Measurements from ENCODE around the gene TMEM45A. TPM values are rescaled to one million over a fixed set of nuclear protein-coding genes. Genes with fewer than 3 reads are reported as not detected.

TMEM45A gene
- total RNA-seq, 1 donor from 2014 or later: 15.9 TPM

DNA sequence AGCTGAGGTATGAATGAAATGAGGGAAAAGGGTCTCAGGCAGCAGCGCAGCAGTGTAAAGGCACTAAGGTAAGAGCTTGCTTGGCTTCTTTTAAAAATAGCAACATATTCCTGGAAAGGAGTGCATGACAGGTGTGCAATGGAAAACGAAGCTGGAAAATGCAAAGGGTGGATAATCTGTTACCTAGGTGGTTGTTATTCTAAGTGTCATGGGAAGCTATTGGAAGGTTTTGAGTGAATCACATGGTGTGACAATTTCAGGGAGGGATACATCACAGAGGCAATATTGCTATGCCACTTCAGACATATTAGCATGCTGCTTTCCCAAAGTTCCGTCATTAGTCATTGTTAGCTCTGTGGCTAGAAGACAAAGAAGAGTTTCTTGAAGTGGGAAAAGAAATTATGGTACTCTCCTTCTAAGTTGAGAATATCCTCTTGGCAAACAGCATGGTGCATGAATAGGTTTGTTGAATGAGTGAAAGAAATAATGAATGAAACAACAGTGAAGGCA lies 28.7 kb upstream of the TMEM45A start:
- ATAC-seq: no peak
- Histone ChIP-seq H3K27me3 (no peaks in the 10 kb centered on the region), H3K36me3 (no peaks in the 10 kb centered on the region), H3K27ac (no peak overlapping the region), H3K4me3 (no peak overlapping the region), H3K9me3 (no peaks in the 10 kb centered on the region), H3K4me1 (no peaks in the 10 kb centered on the region)
- no peak for DNase-seq
- intact Hi-C loops (cut with DNase I): no loop called here
- TF ChIP-seq, protein P1, sequence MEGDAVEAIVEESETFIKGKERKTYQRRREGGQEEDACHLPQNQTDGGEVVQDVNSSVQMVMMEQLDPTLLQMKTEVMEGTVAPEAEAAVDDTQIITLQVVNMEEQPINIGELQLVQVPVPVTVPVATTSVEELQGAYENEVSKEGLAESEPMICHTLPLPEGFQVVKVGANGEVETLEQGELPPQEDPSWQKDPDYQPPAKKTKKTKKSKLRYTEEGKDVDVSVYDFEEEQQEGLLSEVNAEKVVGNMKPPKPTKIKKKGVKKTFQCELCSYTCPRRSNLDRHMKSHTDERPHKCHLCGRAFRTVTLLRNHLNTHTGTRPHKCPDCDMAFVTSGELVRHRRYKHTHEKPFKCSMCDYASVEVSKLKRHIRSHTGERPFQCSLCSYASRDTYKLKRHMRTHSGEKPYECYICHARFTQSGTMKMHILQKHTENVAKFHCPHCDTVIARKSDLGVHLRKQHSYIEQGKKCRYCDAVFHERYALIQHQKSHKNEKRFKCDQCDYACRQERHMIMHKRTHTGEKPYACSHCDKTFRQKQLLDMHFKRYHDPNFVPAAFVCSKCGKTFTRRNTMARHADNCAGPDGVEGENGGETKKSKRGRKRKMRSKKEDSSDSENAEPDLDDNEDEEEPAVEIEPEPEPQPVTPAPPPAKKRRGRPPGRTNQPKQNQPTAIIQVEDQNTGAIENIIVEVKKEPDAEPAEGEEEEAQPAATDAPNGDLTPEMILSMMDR (IDR thresholded peaks at IDR 0.05): no peak

DNA sequence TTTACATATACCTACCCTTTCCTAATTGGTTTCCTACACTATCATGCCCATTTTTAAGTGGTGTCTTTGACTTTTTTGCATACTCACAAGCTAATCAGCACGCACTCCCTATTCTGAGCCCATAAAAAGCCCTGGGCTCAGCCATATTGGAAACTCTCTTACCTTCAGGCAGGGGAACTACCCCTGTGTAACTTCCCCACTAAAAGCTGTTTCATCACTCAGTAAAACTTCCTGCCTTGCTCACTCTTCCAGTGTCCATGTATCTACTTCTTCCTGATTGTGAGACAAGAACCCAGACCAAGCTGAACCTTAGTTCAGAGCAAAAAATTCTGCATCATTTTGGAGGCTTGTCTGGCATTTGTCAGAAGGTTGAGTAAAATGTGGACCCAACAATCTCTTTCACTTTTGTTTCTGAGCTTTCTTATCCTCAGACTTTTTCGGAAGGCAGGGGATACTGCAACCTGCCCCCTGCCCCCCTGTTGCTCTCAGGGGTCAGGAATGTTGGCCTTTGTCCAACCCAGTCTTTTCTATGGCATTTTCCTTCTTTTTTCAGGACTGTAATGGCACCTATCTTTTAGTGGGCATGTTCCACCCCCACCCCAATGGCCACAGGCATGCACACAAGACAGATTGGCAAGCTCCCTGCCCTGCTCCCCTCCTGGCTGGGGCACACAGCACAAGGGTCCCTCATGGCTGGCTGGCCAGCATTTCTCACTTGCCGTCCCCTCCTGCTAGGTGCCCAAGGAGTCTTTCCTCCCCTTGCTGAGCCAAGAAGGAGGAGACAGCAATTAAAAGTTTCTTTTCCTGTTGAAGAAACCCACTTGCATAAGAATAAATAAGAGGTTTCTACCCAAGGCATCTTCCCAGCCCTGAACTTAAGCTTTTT lies 26.3 kb upstream of the TMEM45A start:
- DNase-seq (no peak), ATAC-seq (peak; percentile 38)
- Histone ChIP-seq H3K36me3 (no peaks in the 10 kb centered on the region), H3K4me3 (no peak overlapping the region), H3K9me3 (no peaks in the 10 kb centered on the region), H3K27ac (no peak overlapping the region), H3K27me3 (no peaks in the 10 kb centered on the region), H3K4me1 (no peaks in the 10 kb centered on the region)
- TF ChIP-seq, protein P1 (IDR thresholded peaks at IDR 0.05): no peak
- intact Hi-C loops (cut with DNase I): loop anchor here (5.0 kb wide), 1 partner anchor 121 kb away; no protein-coding TSS in a partner anchor

DNA sequence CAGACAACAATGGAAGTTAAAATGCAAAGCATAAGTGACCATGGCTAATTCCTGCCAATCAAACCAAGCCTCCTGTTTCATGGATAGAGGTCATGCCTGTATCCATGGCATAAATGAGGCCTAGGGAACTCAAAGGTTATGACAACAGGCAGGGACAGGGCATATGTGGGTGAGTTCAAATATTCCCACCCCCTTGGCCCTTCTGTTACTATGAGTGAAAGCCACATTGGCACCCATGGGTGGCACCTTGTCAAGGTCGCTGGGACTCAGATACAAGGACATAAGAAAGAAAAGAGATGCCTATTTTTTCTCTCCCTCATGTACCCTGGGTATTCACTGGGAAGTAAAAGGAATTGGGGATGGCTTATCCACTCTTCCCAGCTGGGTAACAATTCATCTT lies 25.3 kb upstream of the TMEM45A start:
- Histone ChIP-seq H3K4me1 (no peaks in the 10 kb centered on the region), H3K9me3 (no peaks in the 10 kb centered on the region), H3K27ac (no peak overlapping the region), H3K36me3 (no peaks in the 10 kb centered on the region), H3K4me3 (no peak overlapping the region), H3K27me3 (no peaks in the 10 kb centered on the region)
- no peak for ATAC-seq
- DNase-seq: no peak
- TF ChIP-seq, protein P1 (IDR thresholded peaks at IDR 0.05): no peak
- intact Hi-C loops (cut with DNase I): loop anchor here (5.0 kb wide), 1 partner anchor 120 kb away; no protein-coding TSS in a partner anchor

DNA sequence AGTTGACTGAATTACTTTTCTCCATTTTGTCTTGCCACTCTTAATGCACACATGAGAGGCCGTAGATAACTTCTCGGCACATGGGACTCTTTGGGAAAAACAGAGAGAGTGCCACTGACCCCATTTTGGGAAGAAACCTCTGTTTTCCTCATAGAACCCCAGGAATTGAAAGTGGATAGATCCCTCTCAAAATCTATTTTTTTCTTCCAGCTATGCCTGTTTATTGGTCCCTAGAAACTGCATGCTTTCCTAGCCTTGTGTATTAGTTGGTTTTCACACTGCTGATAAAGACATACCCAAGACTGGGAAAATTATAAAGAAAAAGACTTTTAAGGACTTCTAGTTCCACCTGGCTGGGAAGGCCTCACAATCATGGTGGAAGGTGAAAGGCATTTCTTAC lies 23.7 kb upstream of the TMEM45A start:
- DNase-seq (no peak), ATAC-seq (no peak)
- Histone ChIP-seq H3K4me3 (no peak overlapping the region), H3K27me3 (no peaks in the 10 kb centered on the region), H3K27ac (no peak overlapping the region), H3K36me3 (no peaks in the 10 kb centered on the region), H3K4me1 (no peaks in the 10 kb centered on the region), H3K9me3 (no peaks in the 10 kb centered on the region)
- TF ChIP-seq, protein P1 (IDR thresholded peaks at IDR 0.05): no peak
- intact Hi-C loops (cut with DNase I): loop anchor here (5.0 kb wide), 1 partner anchor 119 kb away; no protein-coding TSS in a partner anchor

DNA sequence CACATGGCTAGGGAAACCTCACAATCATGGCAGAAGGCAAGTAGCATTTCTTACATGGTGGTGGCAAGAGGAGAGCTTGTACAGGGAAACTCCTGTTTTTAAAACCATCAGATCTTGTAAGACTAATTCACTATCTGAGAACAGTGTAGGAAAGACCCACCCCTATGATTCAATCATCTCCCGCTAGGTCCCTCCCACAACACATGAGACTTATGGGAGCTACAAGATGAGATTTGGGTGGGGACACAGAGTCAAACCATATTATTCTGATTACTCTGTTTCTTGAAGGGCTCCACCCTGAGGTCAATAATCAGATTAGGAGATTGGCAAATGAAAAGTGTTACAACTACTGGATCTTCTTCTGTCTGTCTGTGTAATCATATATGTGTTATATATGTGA lies 21.5 kb upstream of the TMEM45A start:
- no peak for DNase-seq
- Histone ChIP-seq H3K27me3 (no peaks in the 10 kb centered on the region), H3K4me3 (no peak overlapping the region), H3K9me3 (no peaks in the 10 kb centered on the region), H3K36me3 (no peaks in the 10 kb centered on the region), H3K27ac (no peak overlapping the region), H3K4me1 (no peaks in the 10 kb centered on the region)
- intact Hi-C loops (cut with DNase I): no loop called here
- TF ChIP-seq, protein P1 (IDR thresholded peaks at IDR 0.05): no peak
- no peak for ATAC-seq
